OCI-LY7 (cell line): ENCODE measurements around the gene SMCR8. TPM values are rescaled to one million over a fixed set of nuclear protein-coding genes. Genes with fewer than 3 reads are reported as not detected.
A peak's percentile ranks its signal among the peaks of the same experiment; 100 is the strongest.

Source experiments
- BruUV-seq: library from RNA; stranded (reverse); fragments of 400-500 nt; replicated peaks from 2 replicates; lab custom pipeline; 2021; lab: Mats Ljungman, UMichigan
- CTCF ChIA-PET: fragments of 300-600 bp; sonication (Branson Sonifier 250); formaldehyde crosslinking; loops from one replicate; lab custom pipeline; 2022; ENCODE audit warnings: antibody characterized with exemption; ENCODE audit not compliant: unreplicated experiment; lab: Charles Lee
- POLR2A ChIA-PET: fragments of 300-600 bp; sonication (Branson Sonifier 250); formaldehyde crosslinking; loops from one replicate; lab custom pipeline; 2022; ENCODE audit warnings: antibody characterized with exemption; lab: Charles Lee
- DNase-seq: peaks from one replicate; pipeline ENCODE4 v3.0.0-alpha.2; 2015; ENCODE audit warnings: low spot score
- H2AFZ ChIP-seq: fragments of 200-600 bp; sonication (generic), shearing (Covaris generic); 2 replicates; pipeline ENCODE4 v1.6.1; 2014; ENCODE audit warnings: mild to moderate bottlenecking, antibody characterized with exemption, low read length, moderate library complexity
- H3K27ac ChIP-seq: fragments of 200-600 bp; sonication (generic); 2 replicates; pipeline ENCODE4 v1.5.1; 2014; ENCODE audit warnings: mixed run types, low read depth, mild to moderate bottlenecking, moderate library complexity, low read length, inconsistent platforms; ENCODE audit not compliant: poor library complexity, severe bottlenecking
- H3K36me3 ChIP-seq: fragments of 200-600 bp; sonication (generic); 2 replicates; pipeline ENCODE4 v1.6.1; 2014; ENCODE audit warnings: mild to moderate bottlenecking, antibody characterized with exemption, low read length, moderate library complexity, mixed read lengths; ENCODE audit not compliant: insufficient read depth
- H3K4me1 ChIP-seq: fragments of 200-600 bp; sonication (generic); 2 replicates; pipeline ENCODE4 v1.5.1; 2014; ENCODE audit warnings: mild to moderate bottlenecking, low read length; ENCODE audit not compliant: insufficient read depth, poor library complexity, severe bottlenecking
- H3K4me2 ChIP-seq: fragments of 200-600 bp; sonication (generic); 2 replicates; pipeline ENCODE4 v1.6.1; 2014; ENCODE audit warnings: mild to moderate bottlenecking, low read length
- H3K4me3 ChIP-seq: fragments of 200-600 bp; sonication (generic); 2 replicates; pipeline ENCODE4 v1.5.1; 2014; ENCODE audit warnings: mild to moderate bottlenecking, low read depth, low read length; ENCODE audit not compliant: poor library complexity, severe bottlenecking
- H3K79me2 ChIP-seq: fragments of 200-600 bp; sonication (generic); 2 replicates; pipeline ENCODE4 v1.6.1; 2016; ENCODE audit warnings: low read depth, mild to moderate bottlenecking, low read length, moderate library complexity, mixed read lengths; ENCODE audit not compliant: insufficient read depth
- H3K9me2 ChIP-seq: fragments of 200-600 bp; sonication (generic); 2 replicates; pipeline ENCODE4 v1.6.1; 2016; ENCODE audit warnings: mild to moderate bottlenecking, low read length, mixed read lengths; ENCODE audit not compliant: insufficient read depth
- H3K9me3 ChIP-seq: fragments of 200-600 bp; sonication (generic); 2 replicates; pipeline ENCODE4 v1.6.1; 2014; ENCODE audit warnings: mild to moderate bottlenecking, mixed run types, low read length, mixed read lengths
- H4K20me1 ChIP-seq: fragments of 200-600 bp; sonication (generic); 2 replicates; pipeline ENCODE4 v1.6.1; 2014; ENCODE audit warnings: mild to moderate bottlenecking, antibody characterized with exemption, low read length, moderate library complexity, mixed read lengths; ENCODE audit not compliant: insufficient read depth
- EZH2phosphoT487 ChIP-seq: fragments of 200-600 bp; sonication (generic); IDR thresholded peaks from 2 replicates; pipeline ENCODE4 v1.6.1; 2018; ENCODE audit warnings: low read depth, borderline replicate concordance, mild to moderate bottlenecking, mixed run types, antibody characterized with exemption, low read length, moderate library complexity, mixed read lengths
- intact Hi-C: fragments of 100-400 bp; cut with micrococcal nuclease; formaldehyde crosslinking; loops from one replicate; pipeline ENCODE4 v1.10.0; 2022; ENCODE audit not compliant: unreplicated experiment
- total RNA-seq, 2 experiments: library from RNA; depleted of rRNA in 1 of 2; stranded (reverse); fragments of >200 nt in 1 of 2; shearing (Covaris generic) in 1 of 2; gene quantifications; 2 replicates each; pipeline ENCODE4 v1.2.3, GENCODE V29; 2014 to 2022
- TF ChIP-seq, protein P1 (sequence below): fragments of 200-600 bp; sonication (generic); conservative IDR thresholded peaks from 2 replicates; pipeline ENCODE4 v1.5.1; 2014; ENCODE audit warnings: mild to moderate bottlenecking, antibody characterized with exemption, low read length, moderate library complexity, mixed read lengths

Gene SMCR8
- total RNA-seq, 2 experiments from 2014 or later = 11.8 to 16.1 TPM

GRCh38 chr17:18327093-18327492 is 12.0 kb downstream of the SMCR8 start:
- Histone ChIP-seq H2AFZ (no peak overlapping the region), H3K4me1 (peaks cover 18% of the 10 kb centered on the region), H3K9me3 (no peaks in the 10 kb centered on the region), H3K4me2 (no peak overlapping the region), H3K36me3 (peaks cover 89% of the 10 kb centered on the region), H3K27ac (no peak overlapping the region), H3K9me2 (no peaks in the 10 kb centered on the region), H3K79me2 (no peaks in the 10 kb centered on the region), H4K20me1 (no peaks in the 10 kb centered on the region), H3K4me3 (no peak overlapping the region)
- intact Hi-C loops = no loop called here
- TF ChIP-seq, protein P1, sequence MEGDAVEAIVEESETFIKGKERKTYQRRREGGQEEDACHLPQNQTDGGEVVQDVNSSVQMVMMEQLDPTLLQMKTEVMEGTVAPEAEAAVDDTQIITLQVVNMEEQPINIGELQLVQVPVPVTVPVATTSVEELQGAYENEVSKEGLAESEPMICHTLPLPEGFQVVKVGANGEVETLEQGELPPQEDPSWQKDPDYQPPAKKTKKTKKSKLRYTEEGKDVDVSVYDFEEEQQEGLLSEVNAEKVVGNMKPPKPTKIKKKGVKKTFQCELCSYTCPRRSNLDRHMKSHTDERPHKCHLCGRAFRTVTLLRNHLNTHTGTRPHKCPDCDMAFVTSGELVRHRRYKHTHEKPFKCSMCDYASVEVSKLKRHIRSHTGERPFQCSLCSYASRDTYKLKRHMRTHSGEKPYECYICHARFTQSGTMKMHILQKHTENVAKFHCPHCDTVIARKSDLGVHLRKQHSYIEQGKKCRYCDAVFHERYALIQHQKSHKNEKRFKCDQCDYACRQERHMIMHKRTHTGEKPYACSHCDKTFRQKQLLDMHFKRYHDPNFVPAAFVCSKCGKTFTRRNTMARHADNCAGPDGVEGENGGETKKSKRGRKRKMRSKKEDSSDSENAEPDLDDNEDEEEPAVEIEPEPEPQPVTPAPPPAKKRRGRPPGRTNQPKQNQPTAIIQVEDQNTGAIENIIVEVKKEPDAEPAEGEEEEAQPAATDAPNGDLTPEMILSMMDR = no peak
- TF ChIP-seq EZH2phosphoT487 = no peak
- no peak for DNase-seq
- CTCF ChIA-PET = no interaction called here
- POLR2A ChIA-PET = no interaction called here
- no TSS peak for BruUV-seq

DNA sequence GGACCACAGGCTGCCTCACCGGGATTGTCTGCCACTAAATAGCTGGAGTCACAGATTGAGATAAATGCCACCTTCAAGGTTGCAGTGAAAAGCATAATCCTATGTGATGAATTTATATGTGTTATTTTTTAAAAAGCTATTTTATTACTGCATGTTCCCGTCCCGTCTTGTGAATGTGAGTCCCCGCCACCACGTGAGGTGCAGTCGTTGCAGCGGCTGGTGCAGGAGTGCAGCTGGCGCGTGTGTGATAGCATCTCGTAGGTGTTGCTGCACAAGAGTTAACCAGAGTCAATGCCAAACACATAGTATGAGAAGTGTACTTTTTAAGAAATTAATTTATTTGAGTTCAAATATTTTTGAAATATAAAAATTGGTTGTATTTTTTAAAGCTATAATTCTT is 12.5 kb downstream of the SMCR8 start:
- Histone ChIP-seq H3K27ac (no peak overlapping the region), H3K79me2 (no peaks in the 10 kb centered on the region), H2AFZ (no peak overlapping the region), H3K9me3 (no peaks in the 10 kb centered on the region), H4K20me1 (no peaks in the 10 kb centered on the region), H3K36me3 (peaks cover 94% of the 10 kb centered on the region), H3K4me1 (peaks cover 18% of the 10 kb centered on the region), H3K4me3 (no peak overlapping the region), H3K9me2 (no peaks in the 10 kb centered on the region), H3K4me2 (no peak overlapping the region)
- TF ChIP-seq EZH2phosphoT487 = no peak
- TF ChIP-seq, protein P1 = no peak
- BruUV-seq = TSS peak; percentile 48
- ChIA-PET CTCF (no interaction called here), POLR2A (no interaction called here)
- no peak for DNase-seq
- intact Hi-C loops = no loop called here

- no TSS peak for BruUV-seq
- H3K4me3 ChIP-seq = no peak overlapping the region
- H2AFZ ChIP-seq = no peak overlapping the region
- no peaks in the 10 kb centered on the region for H3K9me2 ChIP-seq
- H4K20me1 ChIP-seq = no peaks in the 10 kb centered on the region
- intact Hi-C loops = no loop called here
- H3K4me2 ChIP-seq = no peak overlapping the region
- POLR2A ChIA-PET = no interaction called here
- peaks cover 18% of the 10 kb centered on the region for H3K4me1 ChIP-seq
- H3K27ac ChIP-seq = no peak overlapping the region
- H3K36me3 ChIP-seq = peaks cover 89% of the 10 kb centered on the region
- H3K9me3 ChIP-seq = no peaks in the 10 kb centered on the region
- CTCF ChIA-PET = no interaction called here
- H3K79me2 ChIP-seq = no peaks in the 10 kb centered on the region
- no peak for TF ChIP-seq EZH2phosphoT487
- TF ChIP-seq, protein P1 = no peak
- DNase-seq = no peak
Measured at GRCh38 chr17:18328643-18329204, 13.6 kb downstream of the SMCR8 start.
